AG09309 (cell line): Measurements from ENCODE around the gene KIDINS220.

Source experiments
- DNase-seq: peaks from one replicate; pipeline ENCODE4 v3.0.0-alpha.2; 2010; ENCODE audit warnings: low read depth
- H3K4me3 ChIP-seq: 2 replicates; pipeline ENCODE4 v1.5.1; 2011; ENCODE audit warnings: mild to moderate bottlenecking, low read depth, low read length, moderate library complexity; ENCODE audit not compliant: control insufficient read depth
- TF ChIP-seq, protein P1 (sequence below): IDR thresholded peaks from 2 replicates; pipeline ENCODE4 v1.5.1; 2011; ENCODE audit warnings: mild to moderate bottlenecking, low read depth, low read length, inconsistent platforms; ENCODE audit not compliant: insufficient read depth, control insufficient read depth; ENCODE audit errors: missing control alignments

Gene KIDINS220

GRCh38 chr2:8767324-8767723 lies 70.1 kb downstream of the KIDINS220 start:
- DNase-seq: no peak
- TF ChIP-seq, protein P1, sequence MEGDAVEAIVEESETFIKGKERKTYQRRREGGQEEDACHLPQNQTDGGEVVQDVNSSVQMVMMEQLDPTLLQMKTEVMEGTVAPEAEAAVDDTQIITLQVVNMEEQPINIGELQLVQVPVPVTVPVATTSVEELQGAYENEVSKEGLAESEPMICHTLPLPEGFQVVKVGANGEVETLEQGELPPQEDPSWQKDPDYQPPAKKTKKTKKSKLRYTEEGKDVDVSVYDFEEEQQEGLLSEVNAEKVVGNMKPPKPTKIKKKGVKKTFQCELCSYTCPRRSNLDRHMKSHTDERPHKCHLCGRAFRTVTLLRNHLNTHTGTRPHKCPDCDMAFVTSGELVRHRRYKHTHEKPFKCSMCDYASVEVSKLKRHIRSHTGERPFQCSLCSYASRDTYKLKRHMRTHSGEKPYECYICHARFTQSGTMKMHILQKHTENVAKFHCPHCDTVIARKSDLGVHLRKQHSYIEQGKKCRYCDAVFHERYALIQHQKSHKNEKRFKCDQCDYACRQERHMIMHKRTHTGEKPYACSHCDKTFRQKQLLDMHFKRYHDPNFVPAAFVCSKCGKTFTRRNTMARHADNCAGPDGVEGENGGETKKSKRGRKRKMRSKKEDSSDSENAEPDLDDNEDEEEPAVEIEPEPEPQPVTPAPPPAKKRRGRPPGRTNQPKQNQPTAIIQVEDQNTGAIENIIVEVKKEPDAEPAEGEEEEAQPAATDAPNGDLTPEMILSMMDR: no peak
- H3K4me3 ChIP-seq: no peak overlapping the region

- TF ChIP-seq, protein P1: peak; percentile 55
- no peak overlapping the region for H3K4me3 ChIP-seq
- peak; percentile 7 for DNase-seq
Observed at GRCh38 chr2:8761529-8762164, 75.8 kb downstream of the KIDINS220 start.

GRCh38 chr2:8756716-8757115 lies 80.7 kb downstream of the KIDINS220 start:
- TF ChIP-seq, protein P1: no peak
- H3K4me3 ChIP-seq: no peak overlapping the region
- DNase-seq: no peak

DNA sequence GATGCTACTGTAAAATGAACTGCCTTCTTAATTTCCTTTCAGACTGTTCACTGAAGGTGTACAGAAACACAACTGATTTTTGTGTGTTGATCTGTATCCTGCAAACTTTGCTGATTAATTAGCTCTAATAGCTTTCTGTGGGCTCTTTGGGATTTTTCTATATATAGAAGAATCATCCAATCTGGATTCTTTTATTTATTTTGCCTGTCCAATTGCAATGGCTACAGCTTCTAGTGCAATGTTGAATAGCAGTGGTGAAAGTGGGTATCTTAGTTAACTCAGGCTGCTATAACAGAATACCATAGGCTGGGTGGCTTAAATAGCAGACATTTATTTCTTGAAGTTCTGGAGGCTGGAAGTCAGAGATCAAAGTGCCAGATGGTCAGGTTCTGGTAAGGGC lies 81.2 kb downstream of the KIDINS220 start:
- TF ChIP-seq, protein P1: no peak
- no peak overlapping the region for H3K4me3 ChIP-seq
- DNase-seq: no peak

- TF ChIP-seq, protein P1: no peak
- no peak for DNase-seq
- no peak overlapping the region for H3K4me3 ChIP-seq
Observed at GRCh38 chr2:8754106-8754776, 83.2 kb downstream of the KIDINS220 start.

DNA sequence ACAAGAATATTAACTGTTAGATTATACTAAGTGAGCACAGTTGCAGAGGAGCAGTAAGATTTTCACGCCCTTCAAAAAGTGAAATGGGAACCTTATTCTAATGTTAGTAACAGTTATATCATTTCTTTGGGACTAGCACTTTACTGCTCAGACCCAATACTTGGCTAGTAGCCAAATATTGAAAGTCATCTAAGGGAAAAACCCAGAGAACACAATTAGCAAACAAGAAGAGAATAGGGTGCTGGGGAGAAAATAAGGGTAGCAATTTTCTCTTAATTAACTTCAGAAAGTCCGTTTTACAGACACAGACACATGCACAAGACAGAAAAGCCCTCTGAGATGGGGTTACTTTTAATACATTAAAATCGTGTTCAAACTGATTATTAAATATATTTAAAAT lies 83.8 kb downstream of the KIDINS220 start:
- no peak overlapping the region for H3K4me3 ChIP-seq
- no peak for DNase-seq
- TF ChIP-seq, protein P1: no peak
